Measurements from ENCODE around the gene TBC1D16. TPM values are rescaled to one million over a fixed set of nuclear protein-coding genes. Genes with fewer than 3 reads are reported as not detected.
A peak's percentile ranks its signal among the peaks of the same experiment; 100 is the strongest.

TBC1D16 gene
- total RNA-seq, 1 experiment from 2014 or later: 96.1 TPM

DNA sequence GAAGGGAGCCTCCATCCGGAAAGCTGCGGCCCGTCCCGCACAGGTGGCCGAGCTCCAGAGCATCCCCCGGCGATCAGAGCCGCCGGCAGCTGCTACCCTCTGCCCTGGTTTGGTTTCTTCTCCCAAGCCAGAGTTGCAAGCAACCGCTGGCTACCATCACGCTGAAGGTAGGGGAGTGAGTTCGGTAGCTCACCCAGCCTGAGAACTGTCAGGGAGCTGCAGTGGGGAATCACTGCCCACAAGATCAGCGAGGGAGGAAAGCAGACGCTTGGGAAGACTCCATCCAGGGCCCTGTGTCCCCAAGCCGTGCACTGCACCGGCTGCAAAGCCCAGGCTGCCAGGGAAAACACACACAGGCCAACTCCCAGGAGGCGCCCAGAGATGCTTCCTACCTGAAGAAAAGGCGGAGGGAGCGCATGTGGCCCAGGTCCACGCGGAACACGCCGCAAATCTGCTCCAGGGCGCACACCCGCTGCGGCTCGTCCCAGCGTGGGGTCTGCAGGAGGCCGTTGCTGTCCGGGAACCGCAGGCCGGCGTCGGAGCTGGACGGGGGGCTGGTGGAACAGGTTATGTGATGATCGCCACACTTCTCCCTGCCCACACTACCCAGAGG, 83.3 kb downstream of the TBC1D16 start:
- peaks cover 10% of the 10 kb centered on the region; the same call in 1 of the 2 replicates for H3K36me3 Mint-ChIP-seq
- no peak overlapping the region for H3K4me3 Mint-ChIP-seq
- H3K4me1 Mint-ChIP-seq: peaks cover 92% of the 10 kb centered on the region
- TF ChIP-seq SMAD3 (CRISPR knock-in tag; IDR thresholded peaks at IDR 0.05; ENCODE audit: borderline replicate concordance): no peak
- no peak for TF ChIP-seq RELA (CRISPR knock-in tag; IDR thresholded peaks at IDR 0.05; ENCODE audit: borderline replicate concordance)
- TF ChIP-seq ATF1 (CRISPR knock-in tag; IDR thresholded peaks at IDR 0.05): no peak
- no peak for ATAC-seq
- peak overlapping the region; percentile 76 for H3K27ac Mint-ChIP-seq
- no peak for DNase-seq (ENCODE audit: low spot score)
- POLR2A ChIA-PET: interaction anchor here (0.7 to 1.0 kb wide), 2 partner anchors 15 to 21 kb away, joined by 3 read pairs; no protein-coding TSS in a partner anchor
- CTCF ChIA-PET: interaction anchor here (0.8 to 8.0 kb wide), 9 partner anchors 17 to 130 kb away, joined by 3 to 71 read pairs (median 8); no protein-coding TSS in a partner anchor
- H3K9me3 Mint-ChIP-seq: no peaks in the 10 kb centered on the region
- no peaks in the 10 kb centered on the region for H3K27me3 Mint-ChIP-seq (ENCODE audit: low read depth)

DNA sequence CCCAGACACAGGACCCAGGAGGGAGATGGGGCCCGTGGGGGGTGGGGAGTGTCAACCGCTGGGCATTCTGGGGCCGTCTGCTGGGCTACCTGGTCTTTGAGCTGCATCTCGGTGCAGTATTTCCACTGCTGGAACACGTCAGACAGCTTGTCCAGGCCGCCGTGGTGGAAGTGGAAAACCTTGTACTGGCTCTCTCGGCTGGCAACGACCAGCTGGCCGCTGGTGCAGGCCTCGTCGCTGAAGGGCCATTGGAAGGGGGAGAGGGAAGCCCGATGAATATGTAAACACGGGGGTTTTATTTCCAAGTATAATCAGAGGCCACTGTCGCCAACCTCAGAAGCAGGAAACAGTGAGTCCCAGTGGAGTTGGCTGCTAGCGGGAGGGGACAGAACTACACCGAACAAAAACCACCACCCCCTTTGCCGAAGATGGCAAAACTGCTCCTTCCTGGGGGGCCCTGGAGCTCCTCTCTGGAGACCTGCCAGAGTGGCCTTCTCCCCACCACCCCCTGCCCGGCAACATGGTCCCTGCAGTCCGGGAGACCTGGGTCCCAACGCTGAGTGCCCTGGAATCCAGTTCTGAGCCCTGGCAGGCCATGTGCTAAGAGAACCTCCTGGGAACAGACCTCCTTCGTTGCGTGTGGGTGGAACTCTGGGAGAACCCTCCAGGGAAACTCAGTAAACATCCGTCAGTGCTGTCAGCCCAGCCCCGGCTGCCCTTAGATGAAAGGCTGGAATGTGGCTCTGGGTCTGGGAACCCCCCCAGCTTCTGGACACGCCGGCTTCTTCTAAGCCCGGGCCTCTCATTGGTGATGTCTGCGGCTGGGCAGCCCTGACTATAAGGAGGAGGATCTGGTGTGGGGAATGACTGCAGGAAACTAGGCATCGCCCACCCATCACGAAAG, 84.1 kb downstream of the TBC1D16 start:
- peak overlapping the region; percentile 100 for H3K27ac Mint-ChIP-seq

DNA sequence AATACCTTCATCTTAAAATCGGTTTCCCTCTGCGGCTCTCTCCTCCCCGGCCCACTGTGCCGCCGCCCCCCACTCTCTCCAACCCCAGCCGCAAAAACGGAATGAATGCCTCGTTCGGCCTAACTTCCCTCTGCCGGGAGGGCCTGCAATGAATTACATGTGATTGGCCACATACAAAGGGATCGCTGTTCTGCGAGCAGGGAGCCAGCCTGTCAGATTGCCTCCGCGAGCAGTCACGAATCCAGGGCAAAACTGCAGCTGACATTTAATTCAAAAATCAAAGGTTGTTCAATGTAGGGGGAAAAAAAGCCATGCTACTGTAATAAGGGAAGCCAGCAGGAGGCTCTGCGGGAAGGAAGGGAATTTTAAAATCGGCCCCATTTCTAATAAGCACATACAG, 84.9 kb downstream of the TBC1D16 start:
- peak overlapping the region; percentile 68 for H3K4me3 Mint-ChIP-seq
- CTCF ChIA-PET: interaction anchor here (0.8 to 8.0 kb wide), 15 partner anchors 20 to 209 kb away, joined by 3 to 71 read pairs (median 7); partner anchors contain the start of genes CBX4 and GAA
- H3K9me3 Mint-ChIP-seq: no peaks in the 10 kb centered on the region
- H3K27me3 Mint-ChIP-seq (ENCODE audit: low read depth): no peaks in the 10 kb centered on the region
- TF ChIP-seq, protein P1, sequence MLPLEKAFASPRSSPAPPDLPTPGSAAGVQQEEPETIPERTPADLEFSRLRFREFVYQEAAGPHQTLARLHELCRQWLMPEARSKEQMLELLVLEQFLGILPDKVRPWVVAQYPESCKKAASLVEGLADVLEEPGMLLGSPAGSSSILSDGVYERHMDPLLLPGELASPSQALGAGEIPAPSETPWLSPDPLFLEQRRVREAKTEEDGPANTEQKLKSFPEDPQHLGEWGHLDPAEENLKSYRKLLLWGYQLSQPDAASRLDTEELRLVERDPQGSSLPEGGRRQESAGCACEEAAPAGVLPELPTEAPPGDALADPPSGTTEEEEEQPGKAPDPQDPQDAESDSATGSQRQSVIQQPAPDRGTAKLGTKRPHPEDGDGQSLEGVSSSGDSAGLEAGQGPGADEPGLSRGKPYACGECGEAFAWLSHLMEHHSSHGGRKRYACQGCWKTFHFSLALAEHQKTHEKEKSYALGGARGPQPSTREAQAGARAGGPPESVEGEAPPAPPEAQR (CRISPR knock-in tag; IDR thresholded peaks at IDR 0.05): no peak
- TF ChIP-seq MXD4 (CRISPR knock-in tag; IDR thresholded peaks at IDR 0.05; ENCODE audit: borderline replicate concordance): no peak
- TF ChIP-seq, protein P2, sequence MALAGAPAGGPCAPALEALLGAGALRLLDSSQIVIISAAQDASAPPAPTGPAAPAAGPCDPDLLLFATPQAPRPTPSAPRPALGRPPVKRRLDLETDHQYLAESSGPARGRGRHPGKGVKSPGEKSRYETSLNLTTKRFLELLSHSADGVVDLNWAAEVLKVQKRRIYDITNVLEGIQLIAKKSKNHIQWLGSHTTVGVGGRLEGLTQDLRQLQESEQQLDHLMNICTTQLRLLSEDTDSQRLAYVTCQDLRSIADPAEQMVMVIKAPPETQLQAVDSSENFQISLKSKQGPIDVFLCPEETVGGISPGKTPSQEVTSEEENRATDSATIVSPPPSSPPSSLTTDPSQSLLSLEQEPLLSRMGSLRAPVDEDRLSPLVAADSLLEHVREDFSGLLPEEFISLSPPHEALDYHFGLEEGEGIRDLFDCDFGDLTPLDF (CRISPR knock-in tag; IDR thresholded peaks at IDR 0.05): no peak
- no peak for TF ChIP-seq RELA (CRISPR knock-in tag; IDR thresholded peaks at IDR 0.05; ENCODE audit: borderline replicate concordance)
- TF ChIP-seq NR2C2 (CRISPR knock-in tag; IDR thresholded peaks at IDR 0.05): no peak
- TF ChIP-seq FOXP1 (CRISPR knock-in tag; IDR thresholded peaks at IDR 0.05; ENCODE audit: borderline replicate concordance): no peak
- TF ChIP-seq HMGA2 (CRISPR knock-in tag; IDR thresholded peaks at IDR 0.05): no peak
- DNase-seq (ENCODE audit: low spot score) (no peak), ATAC-seq (peak; percentile 25)
- POLR2A ChIA-PET: interaction anchor here (0.6 to 2.5 kb wide), 4 partner anchors 20 to 111 kb away, joined by 3 to 9 read pairs (median 4); partner anchors contain the start of gene CBX4
- H3K27ac Mint-ChIP-seq: peak overlapping the region; percentile 100
- H3K36me3 Mint-ChIP-seq: peaks cover 11% of the 10 kb centered on the region; the same call in 1 of the 2 replicates
- H3K4me1 Mint-ChIP-seq: peaks cover 77% of the 10 kb centered on the region

More for the DNA sequence above, 84.1 kb downstream of the TBC1D16 start:
- CTCF ChIA-PET: interaction anchor here (0.8 to 8.0 kb wide), 14 partner anchors 16 to 210 kb away, joined by 3 to 71 read pairs (median 4); partner anchors contain the start of gene CBX4
- DNase-seq (ENCODE audit: low spot score): no peak
- H3K4me1 Mint-ChIP-seq: peaks cover 84% of the 10 kb centered on the region
- ATAC-seq: no peak
- POLR2A ChIA-PET: interaction anchor here (0.6 to 2.5 kb wide), 5 partner anchors 14 to 118 kb away, joined by 3 to 9 read pairs (median 3); no protein-coding TSS in a partner anchor
- TF ChIP-seq, protein P3, sequence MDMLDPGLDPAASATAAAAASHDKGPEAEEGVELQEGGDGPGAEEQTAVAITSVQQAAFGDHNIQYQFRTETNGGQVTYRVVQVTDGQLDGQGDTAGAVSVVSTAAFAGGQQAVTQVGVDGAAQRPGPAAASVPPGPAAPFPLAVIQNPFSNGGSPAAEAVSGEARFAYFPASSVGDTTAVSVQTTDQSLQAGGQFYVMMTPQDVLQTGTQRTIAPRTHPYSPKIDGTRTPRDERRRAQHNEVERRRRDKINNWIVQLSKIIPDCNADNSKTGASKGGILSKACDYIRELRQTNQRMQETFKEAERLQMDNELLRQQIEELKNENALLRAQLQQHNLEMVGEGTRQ (CRISPR knock-in tag; IDR thresholded peaks at IDR 0.05): no peak
- 0 out of 2 replicates have a peak, but pooled peaks have one; percentile 18 for TF ChIP-seq FOXP1 (CRISPR knock-in tag; IDR thresholded peaks at IDR 0.05; ENCODE audit: borderline replicate concordance)
- peak overlapping the region; percentile 68 for H3K4me3 Mint-ChIP-seq
- no peaks in the 10 kb centered on the region for H3K27me3 Mint-ChIP-seq (ENCODE audit: low read depth)
- H3K36me3 Mint-ChIP-seq: peaks cover 11% of the 10 kb centered on the region; the same call in 1 of the 2 replicates
- H3K9me3 Mint-ChIP-seq: no peaks in the 10 kb centered on the region

DNA sequence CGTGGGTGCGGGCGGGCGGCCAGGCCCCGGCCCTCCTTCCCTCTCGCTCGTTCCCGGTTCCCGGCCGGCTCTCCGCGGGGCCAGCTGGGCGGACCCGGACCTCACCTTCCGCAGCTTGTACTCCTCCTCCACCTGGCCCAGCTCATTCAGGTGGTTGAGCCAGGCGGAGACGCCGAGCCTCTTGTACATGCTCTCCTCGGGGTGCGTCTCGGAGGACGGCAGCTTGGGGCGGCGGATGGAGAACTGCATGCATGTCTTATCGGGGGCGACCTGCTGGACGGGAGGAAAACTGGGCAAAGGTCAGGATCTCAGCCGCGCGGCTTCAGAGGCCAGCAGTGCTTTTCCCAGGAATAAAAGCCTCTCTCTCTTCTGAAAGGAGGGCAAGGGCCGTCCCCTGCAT, 85.4 kb downstream of the TBC1D16 start:
- DNase-seq (ENCODE audit: low spot score) (peak; percentile 69), ATAC-seq (peak; percentile 31)
- Mint-ChIP-seq H3K27me3 (ENCODE audit: low read depth) (no peaks in the 10 kb centered on the region), H3K36me3 (peaks cover 11% of the 10 kb centered on the region; the same call in 1 of the 2 replicates), H3K9me3 (no peaks in the 10 kb centered on the region), H3K4me1 (peaks cover 73% of the 10 kb centered on the region), H3K27ac (peak overlapping the region; percentile 100), H3K4me3 (peak overlapping the region; percentile 68)
- POLR2A ChIA-PET: interaction anchor here (0.6 to 2.5 kb wide), 5 partner anchors 19 to 154 kb away, joined by 3 to 9 read pairs (median 4); partner anchors contain the start of genes CBX4 and CBX8
- CTCF ChIA-PET: interaction anchor here (0.6 to 8.0 kb wide), 15 partner anchors 19 to 208 kb away, joined by 3 to 71 read pairs (median 5); partner anchors contain the start of genes CBX4 and GAA
- TF ChIP-seq, protein P4, sequence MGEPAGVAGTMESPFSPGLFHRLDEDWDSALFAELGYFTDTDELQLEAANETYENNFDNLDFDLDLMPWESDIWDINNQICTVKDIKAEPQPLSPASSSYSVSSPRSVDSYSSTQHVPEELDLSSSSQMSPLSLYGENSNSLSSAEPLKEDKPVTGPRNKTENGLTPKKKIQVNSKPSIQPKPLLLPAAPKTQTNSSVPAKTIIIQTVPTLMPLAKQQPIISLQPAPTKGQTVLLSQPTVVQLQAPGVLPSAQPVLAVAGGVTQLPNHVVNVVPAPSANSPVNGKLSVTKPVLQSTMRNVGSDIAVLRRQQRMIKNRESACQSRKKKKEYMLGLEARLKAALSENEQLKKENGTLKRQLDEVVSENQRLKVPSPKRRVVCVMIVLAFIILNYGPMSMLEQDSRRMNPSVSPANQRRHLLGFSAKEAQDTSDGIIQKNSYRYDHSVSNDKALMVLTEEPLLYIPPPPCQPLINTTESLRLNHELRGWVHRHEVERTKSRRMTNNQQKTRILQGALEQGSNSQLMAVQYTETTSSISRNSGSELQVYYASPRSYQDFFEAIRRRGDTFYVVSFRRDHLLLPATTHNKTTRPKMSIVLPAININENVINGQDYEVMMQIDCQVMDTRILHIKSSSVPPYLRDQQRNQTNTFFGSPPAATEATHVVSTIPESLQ (CRISPR knock-in tag; IDR thresholded peaks at IDR 0.05): no peak
- no peak for TF ChIP-seq KAT7 (CRISPR knock-in tag; IDR thresholded peaks at IDR 0.05; ENCODE audit: borderline replicate concordance)
- TF ChIP-seq ZNF232 (CRISPR knock-in tag; IDR thresholded peaks at IDR 0.05): no peak
- no peak for TF ChIP-seq TCF7 (CRISPR knock-in tag; IDR thresholded peaks at IDR 0.05; ENCODE audit: low read depth)
- no peak for TF ChIP-seq NFYB (CRISPR knock-in tag; conservative IDR thresholded peaks at IDR 0.05; ENCODE audit: low read depth)
- TF ChIP-seq TP53 (CRISPR knock-in tag; IDR thresholded peaks at IDR 0.05): no peak
- TF ChIP-seq ZNF671 (CRISPR knock-in tag; IDR thresholded peaks at IDR 0.05): no peak
- TF ChIP-seq JAZF1 (CRISPR knock-in tag; IDR thresholded peaks at IDR 0.05): no peak
- TF ChIP-seq SOX15 (CRISPR knock-in tag; IDR thresholded peaks at IDR 0.05): no peak
- TF ChIP-seq FOXP1 (CRISPR knock-in tag; IDR thresholded peaks at IDR 0.05; ENCODE audit: borderline replicate concordance): no peak
